ENCODE data around the gene UGT1A9.

DNA sequence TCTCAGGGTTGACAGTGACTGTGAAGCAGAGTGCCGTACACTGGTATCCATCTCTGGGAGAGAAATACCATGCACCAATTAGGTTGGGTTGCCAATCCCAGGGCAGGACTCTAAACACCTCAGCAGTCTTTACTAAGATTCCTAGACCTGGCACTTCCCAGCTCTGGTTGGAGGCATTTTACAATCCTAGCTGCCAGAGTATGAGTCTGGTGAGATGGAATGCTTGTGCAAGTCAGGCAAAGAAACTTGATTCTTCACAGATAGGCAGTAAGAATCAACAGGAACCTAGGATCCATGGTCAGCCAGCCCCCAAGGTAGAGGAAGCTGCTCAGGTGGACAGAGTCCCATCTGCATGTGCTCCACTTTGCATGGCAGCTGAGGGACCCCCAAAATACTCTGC, 35.0 kb downstream of the UGT1A9 start:
- TF ChIP-seq, protein P1, sequence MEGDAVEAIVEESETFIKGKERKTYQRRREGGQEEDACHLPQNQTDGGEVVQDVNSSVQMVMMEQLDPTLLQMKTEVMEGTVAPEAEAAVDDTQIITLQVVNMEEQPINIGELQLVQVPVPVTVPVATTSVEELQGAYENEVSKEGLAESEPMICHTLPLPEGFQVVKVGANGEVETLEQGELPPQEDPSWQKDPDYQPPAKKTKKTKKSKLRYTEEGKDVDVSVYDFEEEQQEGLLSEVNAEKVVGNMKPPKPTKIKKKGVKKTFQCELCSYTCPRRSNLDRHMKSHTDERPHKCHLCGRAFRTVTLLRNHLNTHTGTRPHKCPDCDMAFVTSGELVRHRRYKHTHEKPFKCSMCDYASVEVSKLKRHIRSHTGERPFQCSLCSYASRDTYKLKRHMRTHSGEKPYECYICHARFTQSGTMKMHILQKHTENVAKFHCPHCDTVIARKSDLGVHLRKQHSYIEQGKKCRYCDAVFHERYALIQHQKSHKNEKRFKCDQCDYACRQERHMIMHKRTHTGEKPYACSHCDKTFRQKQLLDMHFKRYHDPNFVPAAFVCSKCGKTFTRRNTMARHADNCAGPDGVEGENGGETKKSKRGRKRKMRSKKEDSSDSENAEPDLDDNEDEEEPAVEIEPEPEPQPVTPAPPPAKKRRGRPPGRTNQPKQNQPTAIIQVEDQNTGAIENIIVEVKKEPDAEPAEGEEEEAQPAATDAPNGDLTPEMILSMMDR (IDR thresholded peaks at IDR 0.05), result no peak
- TF ChIP-seq POLR2AphosphoS5 (IDR thresholded peaks at IDR 0.05), result no peak
- no peak for TF ChIP-seq POLR2A (IDR thresholded peaks at IDR 0.05; ENCODE audit: low read depth)

Data from esophagus muscularis mucosa (tissue), 3 donors.